HepG2 (cell line): ENCODE measurements around the gene STAT5A. TPM values are rescaled to one million over a fixed set of nuclear protein-coding genes. Genes with fewer than 3 reads are reported as not detected.
A peak's percentile ranks its signal among the peaks of the same experiment; 100 is the strongest.

Source experiments
- HMG20B ChIP-seq: conservative IDR thresholded peaks from 2 replicates; pipeline ENCODE4 v1.6.1; 2016; ENCODE audit warnings: missing genetic modification reagents, missing compliant biosample characterization
- IKZF1 ChIP-seq: fragments of 450-650 bp; IDR thresholded peaks from 2 replicates; pipeline ENCODE4 v1.7.1; 2016
- IKZF4 ChIP-seq: sonication (generic); formaldehyde crosslinking; IDR thresholded peaks from 2 replicates; pipeline ENCODE4 v1.5.1; 2020; ENCODE audit warnings: borderline replicate concordance, mild to moderate bottlenecking, low read depth, missing genetic modification reagents; ENCODE audit errors: not compliant biosample characterization
- KLF15 ChIP-seq: sonication (generic); formaldehyde crosslinking; IDR thresholded peaks from 2 replicates; pipeline ENCODE4 v1.8.1; 2023; ENCODE audit warnings: borderline replicate concordance, mild to moderate bottlenecking, inconsistent platforms, missing genetic modification reagents, mixed read lengths
- KLF9 ChIP-seq: IDR thresholded peaks from 2 replicates; pipeline ENCODE4 v1.6.1; 2016; ENCODE audit warnings: low read depth
- MED1 ChIP-seq: sonication (generic); formaldehyde crosslinking; IDR thresholded peaks from 2 replicates; pipeline ENCODE4 v1.4.0; 2020; ENCODE audit warnings: missing genetic modification reagents
- MED8 ChIP-seq: sonication (generic); formaldehyde crosslinking; IDR thresholded peaks from 2 replicates; pipeline ENCODE4 v1.8.1; 2023; ENCODE audit warnings: mild to moderate bottlenecking, missing genetic modification reagents; ENCODE audit not compliant: insufficient replicate concordance
- MEF2D ChIP-seq: sonication (generic); formaldehyde crosslinking; IDR thresholded peaks from 2 replicates; pipeline ENCODE4 v1.5.1; 2020; ENCODE audit warnings: mild to moderate bottlenecking, missing genetic modification reagents
- MIER3 ChIP-seq: IDR thresholded peaks from 2 replicates; pipeline ENCODE4 v1.6.1; 2016; ENCODE audit warnings: missing compliant biosample characterization, borderline replicate concordance
- MXD4 ChIP-seq: IDR thresholded peaks from 2 replicates; pipeline ENCODE4 v1.6.1; 2016; ENCODE audit warnings: mild to moderate bottlenecking, missing biosample characterization, missing genetic modification reagents
- NFRKB ChIP-seq: fragments of 450-650 bp; IDR thresholded peaks from 2 replicates; pipeline ENCODE4 v1.6.1; 2017
- NFYC ChIP-seq: IDR thresholded peaks from 2 replicates; pipeline ENCODE4 v1.6.1; 2016; ENCODE audit warnings: missing genetic modification reagents, missing compliant biosample characterization
- PAWR ChIP-seq: sonication (generic); formaldehyde crosslinking; IDR thresholded peaks from 2 replicates; pipeline ENCODE4 v1.4.0; 2020; ENCODE audit warnings: missing genetic modification reagents, mild to moderate bottlenecking, borderline replicate concordance
- SALL2 ChIP-seq: sonication (generic); formaldehyde crosslinking; IDR thresholded peaks from 2 replicates; pipeline ENCODE4 v1.8.1; 2023; ENCODE audit warnings: mild to moderate bottlenecking, missing genetic modification reagents, inconsistent platforms
- SCMH1 ChIP-seq: sonication (generic); formaldehyde crosslinking; IDR thresholded peaks from 2 replicates; pipeline ENCODE4 v1.9.0; 2021; ENCODE audit warnings: missing genetic modification reagents, mild to moderate bottlenecking, borderline replicate concordance
- TMF1 ChIP-seq: sonication (generic); formaldehyde crosslinking; IDR thresholded peaks from 2 replicates; pipeline ENCODE4 v1.8.1; 2022; ENCODE audit warnings: low read depth, missing genetic modification reagents
- ZNF24 ChIP-seq: fragments of 450-650 bp; IDR thresholded peaks from 2 replicates; pipeline ENCODE4 v1.6.1; 2017; ENCODE audit warnings: antibody characterized with exemption, mild to moderate bottlenecking
- ZNF484 ChIP-seq: sonication (generic); formaldehyde crosslinking; IDR thresholded peaks from 2 replicates; pipeline ENCODE4 v1.5.1; 2020; ENCODE audit warnings: mild to moderate bottlenecking, low read depth, missing genetic modification reagents, borderline replicate concordance
- ZNF567 ChIP-seq: sonication (generic); formaldehyde crosslinking; IDR thresholded peaks from 2 replicates; pipeline ENCODE4 v1.8.1; 2023; ENCODE audit warnings: mild to moderate bottlenecking, missing genetic modification reagents, borderline replicate concordance
- ZNF737 ChIP-seq: sonication (generic); formaldehyde crosslinking; IDR thresholded peaks from 2 replicates; pipeline ENCODE4 v1.5.0; 2020; ENCODE audit warnings: missing genetic modification reagents, mild to moderate bottlenecking, borderline replicate concordance
- polyA plus RNA-seq, 8 experiments: library from polyadenylated mRNA; depleted of rRNA in 3 of 8; stranded (reverse) in 7 of 8; unstranded in 1 of 8; fragments of >200 nt; fragmentation: Illumina TruSeq in 4 of 8; extraction: Trizol in 4 of 8; gene quantifications; 2 replicates each; pipeline versions ENCODE4 v1.2.1 to v1.2.3, GENCODE V29; 2011 to 2016; ENCODE audit warnings: low read depth in 4 of 8, missing spikeins in 1 of 8, mixed read lengths in 1 of 8; ENCODE audit not compliant: insufficient read depth in 1 of 8
- total RNA-seq, 5 experiments: library from RNA; depleted of rRNA; stranded (reverse); fragments of >200 nt; fragmentation: Illumina TruSeq; extraction: Trizol; gene quantifications; 2 replicates each; pipeline ENCODE4 v1.2.3, GENCODE V29; 2016; ENCODE audit warnings: low read depth in 1 of 5
- TF ChIP-seq, protein P1 (sequence below): sonication (generic); formaldehyde crosslinking; IDR thresholded peaks from 2 replicates; pipeline ENCODE4 v1.4.0; 2020; ENCODE audit warnings: missing genetic modification reagents
- TF ChIP-seq, protein P2 (sequence below): sonication (generic); formaldehyde crosslinking; IDR thresholded peaks from 2 replicates; pipeline ENCODE4 v1.5.0; 2020; ENCODE audit warnings: mild to moderate bottlenecking, missing genetic modification reagents
- TF ChIP-seq, protein P3 (sequence below): sonication (generic); formaldehyde crosslinking; IDR thresholded peaks from 2 replicates; pipeline ENCODE4 v1.8.0; 2022; ENCODE audit warnings: missing genetic modification reagents, low read depth, mild to moderate bottlenecking, borderline replicate concordance
- TF ChIP-seq, protein P4 (sequence below): sonication (generic); formaldehyde crosslinking; IDR thresholded peaks from 2 replicates; pipeline ENCODE4 v1.4.0; 2020; ENCODE audit warnings: missing genetic modification reagents, mild to moderate bottlenecking, borderline replicate concordance

The STAT5A gene
- total and polyA plus RNA-seq, 2 of the 13 experiments (the other 11 are each of a cell fraction or from before 2014, with no cell fraction given) = 1.4 to 4.1 TPM

DNA sequence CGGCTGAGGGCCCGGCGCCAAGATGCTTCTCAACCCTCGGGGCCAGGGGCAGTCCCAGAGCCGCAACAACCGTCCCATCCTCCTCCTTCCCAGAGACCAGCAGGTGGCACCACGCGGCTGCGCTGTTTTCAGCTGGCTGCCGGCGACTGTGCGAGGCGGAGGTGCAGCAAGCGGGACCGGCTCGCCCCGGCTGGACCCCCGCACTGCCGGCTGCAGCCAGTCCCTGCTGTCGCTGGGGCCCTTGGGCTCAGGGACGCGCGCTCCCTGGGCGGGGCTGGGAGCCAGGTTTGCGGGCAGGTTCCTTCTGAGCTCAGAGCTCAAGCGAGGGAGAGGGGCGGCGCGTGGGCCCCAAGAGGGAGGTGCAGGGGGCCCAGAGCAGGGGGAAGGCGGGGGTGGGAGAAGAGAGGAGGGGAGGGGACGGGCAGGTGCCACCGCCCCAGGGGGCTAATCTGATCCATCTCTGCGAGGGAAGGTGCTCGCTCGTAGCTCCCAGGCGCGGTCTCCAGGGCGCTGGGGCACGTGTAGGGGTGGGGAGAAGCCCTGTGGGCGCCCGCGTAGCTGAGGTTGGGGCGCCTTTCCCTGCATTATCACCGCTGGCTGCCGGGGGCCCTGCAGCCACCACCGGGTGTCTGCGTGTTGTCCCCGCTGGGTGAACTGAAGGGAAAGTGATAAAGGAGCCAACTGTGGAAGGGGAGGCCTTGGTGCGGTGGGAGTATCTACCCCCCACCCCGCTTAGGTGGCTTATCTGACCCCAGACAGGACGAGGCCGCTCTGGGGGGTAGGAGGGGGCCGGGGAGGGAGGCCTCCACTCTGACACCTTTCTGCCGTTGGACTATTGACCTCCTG lies 24.2 kb downstream of the STAT5A start (continued):
- no peak; the same call in 1 of the 2 replicates for TF ChIP-seq SALL2
- peak; percentile 50; the same call in 1 of the 2 replicates for TF ChIP-seq MED1 (CRISPR knock-in tag)
- no peak for TF ChIP-seq IKZF1
- TF ChIP-seq MIER3 = peak; percentile 44; the same call in 1 of the 2 replicates
- TF ChIP-seq HMG20B (CRISPR knock-in tag) = no peak
- TF ChIP-seq ZNF737 = no peak
- peak; percentile 54; the same call in 1 of the 2 replicates for TF ChIP-seq TMF1 (CRISPR knock-in tag)
- no peak for TF ChIP-seq KLF15 (CRISPR knock-in tag)
- TF ChIP-seq NFRKB = no peak
- no peak for TF ChIP-seq PAWR
- TF ChIP-seq ZNF24 = no peak
- TF ChIP-seq, protein P1, sequence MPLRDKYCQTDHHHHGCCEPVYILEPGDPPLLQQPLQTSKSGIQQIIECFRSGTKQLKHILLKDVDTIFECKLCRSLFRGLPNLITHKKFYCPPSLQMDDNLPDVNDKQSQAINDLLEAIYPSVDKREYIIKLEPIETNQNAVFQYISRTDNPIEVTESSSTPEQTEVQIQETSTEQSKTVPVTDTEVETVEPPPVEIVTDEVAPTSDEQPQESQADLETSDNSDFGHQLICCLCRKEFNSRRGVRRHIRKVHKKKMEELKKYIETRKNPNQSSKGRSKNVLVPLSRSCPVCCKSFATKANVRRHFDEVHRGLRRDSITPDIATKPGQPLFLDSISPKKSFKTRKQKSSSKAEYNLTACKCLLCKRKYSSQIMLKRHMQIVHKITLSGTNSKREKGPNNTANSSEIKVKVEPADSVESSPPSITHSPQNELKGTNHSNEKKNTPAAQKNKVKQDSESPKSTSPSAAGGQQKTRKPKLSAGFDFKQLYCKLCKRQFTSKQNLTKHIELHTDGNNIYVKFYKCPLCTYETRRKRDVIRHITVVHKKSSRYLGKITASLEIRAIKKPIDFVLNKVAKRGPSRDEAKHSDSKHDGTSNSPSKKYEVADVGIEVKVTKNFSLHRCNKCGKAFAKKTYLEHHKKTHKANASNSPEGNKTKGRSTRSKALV (CRISPR knock-in tag) = no peak; the same call in 1 of the 2 replicates
- no peak for TF ChIP-seq ZNF567 (CRISPR knock-in tag)
- TF ChIP-seq, protein P2, sequence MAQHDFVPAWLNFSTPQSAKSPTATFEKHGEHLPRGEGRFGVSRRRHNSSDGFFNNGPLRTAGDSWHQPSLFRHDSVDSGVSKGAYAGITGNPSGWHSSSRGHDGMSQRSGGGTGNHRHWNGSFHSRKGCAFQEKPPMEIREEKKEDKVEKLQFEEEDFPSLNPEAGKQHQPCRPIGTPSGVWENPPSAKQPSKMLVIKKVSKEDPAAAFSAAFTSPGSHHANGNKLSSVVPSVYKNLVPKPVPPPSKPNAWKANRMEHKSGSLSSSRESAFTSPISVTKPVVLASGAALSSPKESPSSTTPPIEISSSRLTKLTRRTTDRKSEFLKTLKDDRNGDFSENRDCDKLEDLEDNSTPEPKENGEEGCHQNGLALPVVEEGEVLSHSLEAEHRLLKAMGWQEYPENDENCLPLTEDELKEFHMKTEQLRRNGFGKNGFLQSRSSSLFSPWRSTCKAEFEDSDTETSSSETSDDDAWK (CRISPR knock-in tag) = no peak
- peak; percentile 69 for TF ChIP-seq IKZF4 (CRISPR knock-in tag)
- TF ChIP-seq, protein P3, sequence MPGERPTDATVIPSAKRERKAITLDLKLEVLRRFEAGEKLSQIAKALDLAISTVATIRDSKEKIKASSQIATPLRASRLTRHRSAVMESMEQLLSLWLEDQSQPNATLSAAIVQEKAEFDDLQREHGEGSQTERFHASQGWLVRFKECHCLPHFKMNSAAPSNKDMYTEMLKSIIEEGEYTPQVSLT (CRISPR knock-in tag) = no peak; the same call in 1 of the 2 replicates
- TF ChIP-seq, protein P4, sequence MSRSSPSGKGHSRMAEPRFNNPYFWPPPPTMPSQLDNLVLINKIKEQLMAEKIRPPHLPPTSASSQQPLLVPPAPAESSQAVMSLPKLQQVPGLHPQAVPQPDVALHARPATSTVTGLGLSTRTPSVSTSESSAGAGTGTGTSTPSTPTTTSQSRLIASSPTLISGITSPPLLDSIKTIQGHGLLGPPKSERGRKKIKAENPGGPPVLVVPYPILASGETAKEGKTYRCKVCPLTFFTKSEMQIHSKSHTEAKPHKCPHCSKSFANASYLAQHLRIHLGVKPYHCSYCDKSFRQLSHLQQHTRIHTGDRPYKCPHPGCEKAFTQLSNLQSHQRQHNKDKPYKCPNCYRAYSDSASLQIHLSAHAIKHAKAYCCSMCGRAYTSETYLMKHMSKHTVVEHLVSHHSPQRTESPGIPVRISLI (CRISPR knock-in tag) = peak; percentile 55; the same call in 1 of the 2 replicates
- TF ChIP-seq MEF2D = peak; percentile 64
- TF ChIP-seq MXD4 (CRISPR knock-in tag) = no peak
- TF ChIP-seq MED8 = peak; percentile 68
- no peak for TF ChIP-seq SCMH1 (CRISPR knock-in tag)
- TF ChIP-seq KLF9 = no peak
- TF ChIP-seq ZNF484 (CRISPR knock-in tag) = 0 out of 2 replicates have a peak, but pooled peaks have one; percentile 34
- TF ChIP-seq NFYC = no peak
